RCC 7860 (cell line): ENCODE results near the gene SEMA4C.

Source experiments
- DNase-seq: peaks from one replicate; pipeline ENCODE4 v3.0.0-alpha.2; 2015; ENCODE audit warnings: low spot score
- FAIRE-seq: peaks from 2 replicates; lab custom pipeline; 2012; peaks lifted over from hg19 to GRCh38; lab: Jason Lieb, UNC

SEMA4C gene

DNA sequence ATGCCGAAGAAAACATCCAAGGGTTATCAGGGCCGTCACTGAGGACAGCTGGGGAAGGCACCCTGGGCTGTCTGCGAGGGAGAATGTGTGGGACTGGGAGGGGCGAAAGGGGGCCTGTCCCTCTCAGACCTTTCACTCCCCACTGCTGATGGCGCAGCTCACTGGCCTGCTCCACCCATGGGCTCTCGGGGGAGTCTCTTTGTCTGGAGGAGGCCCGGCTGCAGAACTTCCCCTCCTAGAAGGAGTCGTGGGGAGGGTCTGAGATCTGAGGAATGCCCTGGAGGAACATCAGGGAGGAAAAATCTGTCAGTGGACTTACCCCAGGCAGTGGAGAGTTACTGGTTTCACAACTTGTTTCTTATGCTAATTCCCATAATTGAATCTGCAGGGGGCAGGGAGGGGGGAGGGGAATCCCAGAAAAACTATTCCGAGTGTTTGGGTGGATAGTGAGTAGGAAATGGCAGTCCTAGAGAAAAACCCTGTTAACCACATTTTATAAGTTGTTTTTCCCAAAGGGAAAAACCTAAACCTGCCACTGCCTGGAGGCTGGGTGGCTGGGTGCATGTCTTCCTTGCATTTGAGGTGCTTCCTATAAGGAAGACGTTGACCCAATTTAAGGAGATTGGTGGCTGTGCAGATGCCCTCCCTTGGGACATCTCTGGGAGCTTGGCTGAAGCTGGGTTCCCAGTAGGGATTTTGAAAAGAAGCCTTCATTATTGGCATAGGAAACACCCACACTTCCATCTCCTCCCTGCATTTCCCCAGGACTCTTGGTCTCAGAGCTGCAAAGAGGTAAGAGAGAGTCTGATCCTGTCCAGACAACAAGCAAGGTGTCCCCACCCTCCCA, 11.7 kb upstream of the SEMA4C start:
- FAIRE-seq (no peak), DNase-seq (no peak)

DNA sequence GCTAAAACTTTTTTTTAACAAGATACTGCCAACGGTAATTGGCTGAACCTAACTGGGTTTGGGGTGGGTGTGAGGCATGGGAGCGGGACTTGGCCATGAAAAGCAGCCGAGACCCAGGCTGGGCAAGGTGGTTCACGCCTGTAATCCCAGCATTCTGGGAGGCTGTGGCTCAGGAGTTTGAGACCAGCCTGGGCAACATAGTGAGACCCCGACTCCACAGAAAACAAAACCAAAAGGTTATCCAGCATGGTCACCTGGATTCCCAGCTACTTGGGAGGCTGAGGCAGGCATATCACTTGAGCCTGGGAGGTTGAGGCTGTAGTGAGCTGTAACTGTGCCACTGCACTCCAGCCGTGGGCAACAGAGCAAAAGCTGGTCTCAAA, 11.0 kb upstream of the SEMA4C start:
- no peak for FAIRE-seq

DNA sequence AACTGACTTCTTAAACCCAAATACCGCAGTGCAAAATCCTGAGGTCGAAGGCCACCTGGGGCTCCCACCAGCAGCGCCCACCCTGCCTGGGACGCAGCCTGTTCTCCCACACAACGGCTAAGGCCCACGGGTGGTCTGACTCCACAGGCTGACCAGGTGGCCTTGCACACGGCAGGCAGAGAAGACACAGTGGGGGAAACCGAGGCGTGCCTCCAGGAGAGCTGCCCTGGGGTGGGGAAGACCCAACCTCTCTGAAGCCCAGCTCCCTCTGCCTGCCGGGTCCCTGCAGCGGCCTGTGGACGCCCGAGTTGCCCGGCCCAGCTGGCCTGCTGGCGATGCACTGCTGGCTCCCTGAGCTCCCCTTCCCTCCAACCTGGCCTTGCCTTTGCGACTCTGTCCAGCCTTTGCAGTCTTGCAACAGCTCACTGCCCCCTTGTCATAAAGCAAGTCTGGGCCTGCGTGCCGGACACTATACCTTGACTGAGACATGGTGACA, 9.7 kb upstream of the SEMA4C start:
- FAIRE-seq = no peak
- DNase-seq = no peak

More for the DNA sequence above, 11.0 kb upstream of the SEMA4C start:
- no peak for DNase-seq

DNA sequence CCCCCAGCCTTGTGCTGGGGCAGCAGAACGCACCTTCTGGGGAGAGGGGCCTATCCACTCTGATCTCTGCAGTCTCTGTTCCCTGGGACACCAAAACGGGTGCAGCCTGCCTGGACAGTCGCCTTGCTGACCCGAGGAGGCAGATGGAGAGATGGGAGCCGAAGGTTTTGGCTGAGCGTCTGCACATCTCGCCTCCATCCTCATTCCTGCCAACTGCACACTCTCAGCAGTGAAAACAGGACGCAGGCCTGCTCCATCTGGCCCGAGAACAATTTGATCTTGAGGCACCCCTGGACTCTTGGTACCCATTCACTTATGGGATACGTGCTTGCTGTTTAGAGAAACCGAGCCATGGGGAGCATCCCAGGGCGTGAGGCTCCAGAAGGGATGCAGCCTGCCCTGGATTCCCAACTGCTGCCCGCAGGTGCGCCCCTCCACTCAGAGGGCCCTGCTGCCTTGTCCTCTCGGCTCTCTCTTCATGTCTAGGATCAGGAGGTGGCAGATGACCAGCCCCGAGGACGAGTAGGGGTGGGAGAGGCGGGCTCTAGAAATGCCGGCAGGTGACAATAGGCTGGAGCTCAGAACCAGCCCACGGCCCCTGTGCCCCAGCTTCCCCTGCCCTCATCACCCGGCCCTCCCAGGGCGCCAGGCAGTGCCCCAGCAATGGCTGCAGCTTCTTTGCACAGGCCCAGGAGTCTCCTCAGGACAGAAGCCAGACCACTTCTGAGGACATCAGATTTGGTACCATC, 9.1 kb upstream of the SEMA4C start:
- no peak for FAIRE-seq

DNA sequence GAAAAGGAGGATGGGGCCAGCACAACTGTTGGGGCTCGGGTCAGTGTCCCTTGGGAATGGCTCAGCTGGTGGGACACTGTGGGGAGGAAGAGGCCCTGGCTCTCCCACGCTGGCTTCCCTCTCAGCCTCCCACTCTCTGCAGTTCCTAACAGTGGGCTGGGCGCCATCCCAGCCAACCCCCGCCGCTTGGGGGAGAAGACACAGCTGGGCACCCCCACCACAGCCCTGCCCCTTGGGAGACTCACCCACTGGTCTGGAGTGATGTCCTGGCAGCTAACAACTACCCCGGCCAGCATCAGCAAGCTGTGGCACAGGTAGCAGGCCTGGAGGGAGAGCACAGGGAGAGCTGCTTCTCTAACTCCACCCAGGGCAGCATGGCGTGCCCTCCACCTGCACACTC, 8.3 kb upstream of the SEMA4C start:
- DNase-seq (no peak), FAIRE-seq (no peak)

More for the DNA sequence above, 9.1 kb upstream of the SEMA4C start:
- DNase-seq = no peak

GRCh38 chr2:96877631-96878092, 7.8 kb upstream of the SEMA4C start:
- DNase-seq (no peak), FAIRE-seq (no peak)

DNA sequence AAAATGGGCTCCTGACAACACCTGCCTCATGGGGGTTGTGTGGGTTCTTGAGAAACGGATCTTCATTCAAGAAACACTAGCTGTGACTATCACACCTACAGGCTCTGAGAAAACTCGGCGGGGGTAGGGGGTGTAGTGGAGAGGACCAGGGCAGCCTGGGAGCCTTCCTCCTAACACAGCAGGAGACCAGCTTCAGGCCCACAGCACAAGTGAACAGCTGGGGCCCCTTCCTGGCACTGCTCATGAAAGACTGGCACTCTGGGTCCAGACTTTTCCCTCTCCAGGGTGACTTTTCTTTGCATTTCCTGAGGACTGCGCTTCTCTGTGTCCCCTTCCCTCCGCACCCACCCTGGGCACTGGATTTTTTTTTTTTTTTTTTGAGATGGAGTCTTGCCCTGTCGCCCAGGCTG, 7.2 kb upstream of the SEMA4C start:
- no peak for DNase-seq
- FAIRE-seq = no peak

DNA sequence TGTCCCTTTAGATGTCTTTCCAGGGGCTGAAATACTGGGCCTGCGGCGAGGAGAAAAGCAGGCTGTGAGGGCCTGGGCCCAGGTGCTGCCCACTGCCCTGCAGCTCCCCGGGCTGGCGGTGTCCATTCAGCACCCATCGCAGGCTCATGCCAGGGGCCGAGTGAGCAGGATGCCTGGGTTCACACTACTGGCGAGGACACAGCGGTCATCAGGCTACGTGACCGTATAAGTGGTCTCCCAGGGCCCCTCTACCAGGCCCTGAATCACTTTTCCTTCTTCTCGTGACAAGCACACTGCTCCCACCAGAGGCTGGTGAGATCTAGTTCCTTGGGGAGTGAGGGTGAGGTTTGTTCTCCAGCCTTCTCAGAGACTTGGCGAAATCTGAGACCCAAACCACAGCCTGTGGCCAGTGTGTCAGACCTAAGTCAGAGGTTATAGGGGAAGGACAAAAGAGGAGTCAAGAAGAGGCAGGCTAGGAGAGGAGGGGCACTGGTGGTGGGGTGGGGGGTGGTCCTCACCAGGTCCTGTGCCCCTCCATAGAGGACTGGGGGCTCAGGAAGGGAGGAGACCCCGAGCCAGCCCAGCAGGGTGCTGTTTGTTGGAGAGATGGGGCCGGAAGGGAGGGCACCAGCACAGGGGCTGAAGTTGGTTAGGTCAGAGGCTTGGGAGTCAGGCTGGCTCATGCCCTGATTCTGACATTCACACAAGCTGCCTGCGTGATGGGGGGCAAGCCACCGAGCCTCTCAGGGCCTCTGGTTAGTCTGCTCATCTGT, 6.6 kb upstream of the SEMA4C start:
- FAIRE-seq (no peak), DNase-seq (peak; percentile 23)

DNA sequence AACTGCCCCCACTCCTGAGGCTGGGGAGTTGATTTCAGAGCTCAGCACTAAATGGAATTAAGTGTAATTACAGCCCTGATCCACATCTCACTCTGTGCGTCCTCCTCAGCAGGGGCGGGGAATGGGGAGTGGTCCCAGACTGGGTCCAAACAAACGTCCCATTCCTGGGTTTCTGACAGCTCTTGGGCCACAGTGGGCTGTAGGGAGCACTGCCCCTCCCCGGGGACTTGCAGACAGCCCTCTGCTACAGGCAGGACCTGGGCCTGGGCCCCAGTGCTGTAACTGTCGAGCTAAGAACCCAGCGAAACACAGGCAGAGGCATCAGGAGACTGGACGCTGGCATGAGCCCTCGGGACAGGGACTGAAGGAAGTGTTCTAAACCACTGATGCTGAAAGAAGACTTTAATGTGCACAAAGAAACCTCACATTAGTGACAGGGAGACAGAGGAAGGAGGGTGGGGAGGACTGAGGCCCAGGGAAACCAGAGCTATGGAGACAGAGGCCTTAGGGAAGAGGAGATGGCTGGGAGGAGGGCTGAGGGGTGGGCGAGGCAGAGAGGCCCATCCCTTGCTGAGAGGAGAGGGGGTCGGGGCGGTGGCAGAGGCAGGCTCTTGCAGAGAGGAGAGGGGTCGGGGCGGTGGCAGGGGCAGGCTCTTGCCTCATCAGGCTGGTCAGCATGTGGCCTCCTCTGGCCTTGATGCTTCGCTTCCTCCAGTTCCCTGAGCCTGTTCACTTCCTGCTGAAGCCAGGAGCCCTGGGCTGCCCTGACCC, 5.8 kb upstream of the SEMA4C start:
- DNase-seq = no peak
- no peak for FAIRE-seq

- DNase-seq = no peak
- FAIRE-seq = no peak
Observed at GRCh38 chr2:96874198-96874831, 4.4 kb upstream of the SEMA4C start.

GRCh38 chr2:96873651-96874096, 3.8 kb upstream of the SEMA4C start:
- FAIRE-seq (no peak), DNase-seq (no peak)

DNA sequence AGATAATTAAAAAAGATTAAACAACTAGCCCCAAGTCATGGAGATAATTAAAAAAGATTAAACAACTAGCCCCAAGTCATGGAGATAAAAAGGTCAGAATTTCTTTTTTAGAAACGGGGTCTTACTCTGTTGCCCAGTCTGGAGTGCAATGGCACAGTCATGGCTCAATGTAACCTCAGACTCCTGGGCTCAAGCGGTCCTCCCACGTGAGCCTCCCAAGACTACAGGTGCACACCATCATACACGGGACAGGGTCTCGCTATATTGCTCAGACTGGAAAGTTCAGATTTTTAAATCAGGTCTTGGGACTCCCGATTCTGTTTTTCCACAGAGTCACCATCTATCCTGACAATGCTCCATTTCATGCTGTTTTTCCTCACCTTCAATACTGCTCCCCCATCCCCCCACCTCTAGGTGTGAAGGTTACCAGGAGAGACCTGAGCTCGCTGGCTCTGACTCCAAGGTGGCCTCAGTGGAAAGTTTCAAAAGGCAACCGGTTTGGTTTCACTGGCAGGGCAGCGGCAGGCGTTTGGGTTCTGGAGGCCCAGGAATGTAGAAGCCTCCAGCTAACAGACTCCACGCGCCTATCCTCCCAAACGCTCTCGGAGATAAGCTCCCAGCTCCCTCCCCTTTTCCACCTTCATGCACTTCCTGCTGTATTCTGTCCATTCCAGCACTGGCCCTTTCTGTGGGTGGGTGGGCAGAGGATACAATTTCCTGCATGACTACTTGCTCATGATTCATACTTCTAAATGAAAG, 2.9 kb upstream of the SEMA4C start:
- DNase-seq = no peak
- FAIRE-seq = no peak

GRCh38 chr2:96870626-96871255, 861 bp upstream of the SEMA4C start:
- FAIRE-seq = no peak
- no peak for DNase-seq

GRCh38 chr2:96869281-96869821, 529 bp downstream of the SEMA4C start:
- FAIRE-seq = no peak
- DNase-seq = peak; percentile 33

- DNase-seq = peak; percentile 65
- no peak for FAIRE-seq
Observed at GRCh38 chr2:96868555-96869280, 1.2 kb downstream of the SEMA4C start.

DNA sequence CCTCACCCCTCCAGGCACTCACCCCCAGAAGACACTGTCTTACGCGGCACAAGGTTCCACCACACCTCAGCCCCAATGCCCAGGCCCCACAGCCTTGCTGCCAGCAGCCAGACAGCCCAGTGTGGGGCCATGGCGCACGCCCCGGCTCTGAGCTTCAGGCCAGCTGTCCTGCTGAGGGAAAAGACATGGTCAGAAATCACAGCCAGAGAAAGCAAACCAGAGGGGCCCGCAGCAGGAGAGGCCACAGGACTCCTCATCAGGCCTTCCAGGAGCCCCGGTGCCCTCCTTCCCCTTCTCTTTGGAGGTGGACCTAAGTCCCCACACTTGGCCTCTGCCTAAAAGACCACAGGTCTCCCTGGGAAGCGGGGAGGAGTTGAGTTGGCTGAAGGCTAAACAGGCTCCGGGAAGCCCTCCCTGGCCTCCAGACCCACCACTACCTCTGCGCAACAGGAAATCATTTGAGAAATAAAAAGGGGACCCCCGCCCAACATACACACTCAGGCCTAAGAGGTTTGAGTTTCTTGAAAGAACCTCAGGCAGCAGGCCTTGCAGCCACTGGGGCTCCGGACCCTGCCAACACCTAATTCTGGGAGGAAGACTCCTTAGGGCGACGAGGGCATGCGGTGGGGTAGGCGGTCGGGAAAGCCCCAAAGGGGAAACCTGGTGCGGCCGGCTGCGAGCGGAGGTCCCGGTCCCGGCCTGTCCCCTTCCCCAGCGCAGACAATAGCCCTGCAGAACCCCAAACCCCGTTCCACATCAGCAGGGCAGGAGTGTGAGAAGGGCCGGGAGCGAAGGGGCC, 1.9 kb downstream of the SEMA4C start:
- DNase-seq (no peak), FAIRE-seq (no peak)
